Epithelial cell of prostate (primary cell): ENCODE data around the gene TALDO1.

ENCODE experiments used
- DNase-seq: peaks from one replicate; pipeline ENCODE4 v3.0.0-alpha.2; 2011; ENCODE audit warnings: low read depth, low spot score
- H3K27ac ChIP-seq: fragments of 450-650 bp; 2 replicates; pipeline ENCODE4 v1.5.1; 2017; ENCODE audit warnings: mild to moderate bottlenecking

Gene TALDO1

GRCh38 chr11:709109-709997 is 37.9 kb upstream of the TALDO1 start:
- H3K27ac ChIP-seq, result no peak overlapping the region
- no peak for DNase-seq

DNA sequence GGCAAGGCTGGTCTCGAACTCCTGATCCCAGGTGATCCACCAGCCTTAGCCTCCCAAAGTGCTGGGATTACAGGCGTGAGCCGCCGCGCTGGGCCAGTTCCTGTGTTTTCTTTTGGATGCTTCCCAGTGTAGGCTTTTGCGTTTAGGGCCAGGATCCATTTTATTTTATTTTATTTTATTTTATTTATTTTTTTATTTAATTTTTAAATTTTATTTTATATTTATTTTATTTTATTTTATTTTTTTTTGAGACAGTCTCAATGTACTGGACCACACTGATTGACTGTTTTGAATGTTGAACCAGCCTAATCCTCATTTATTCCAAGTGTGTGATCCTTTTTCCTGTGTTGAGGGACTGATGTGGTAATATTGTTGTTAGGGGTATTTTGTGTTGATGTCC is 32.8 kb upstream of the TALDO1 start:
- no peak for DNase-seq
- no peak overlapping the region for H3K27ac ChIP-seq

- no peak overlapping the region for H3K27ac ChIP-seq
- no peak for DNase-seq
These were observed 27.8 kb upstream of the TALDO1 start for GRCh38 chr11:719214-720016.

DNA sequence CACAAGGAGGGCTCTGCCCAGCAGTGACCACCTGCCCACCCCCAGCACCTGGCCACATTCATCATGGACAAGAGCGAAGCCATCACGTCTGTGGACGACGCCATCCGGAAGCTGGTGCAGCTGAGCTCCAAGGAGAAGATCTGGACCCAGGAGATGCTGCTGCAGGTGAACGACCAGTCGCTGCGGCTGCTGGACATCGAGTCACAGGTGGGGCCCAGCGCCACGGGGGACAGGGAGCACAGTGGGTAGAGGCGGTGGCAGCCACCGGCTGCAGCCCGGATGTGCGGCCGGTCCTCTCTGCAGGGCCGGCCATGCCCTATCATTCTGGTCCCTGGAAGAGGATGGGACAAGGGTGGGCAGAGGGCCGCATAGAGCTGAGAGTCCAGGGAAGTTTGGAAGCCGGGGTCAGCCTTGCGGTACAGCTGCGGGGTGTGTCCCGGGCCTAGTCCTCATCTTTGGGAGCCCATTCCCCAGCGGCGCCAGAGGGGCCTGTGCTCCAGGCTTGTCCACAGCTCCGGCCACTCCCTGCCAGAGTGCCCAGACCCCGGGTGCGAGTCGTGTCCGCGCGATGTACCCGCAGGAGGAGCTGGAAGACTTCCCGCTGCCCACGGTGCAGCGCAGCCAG is 27.1 kb upstream of the TALDO1 start:
- no peak for DNase-seq
- no peak overlapping the region for H3K27ac ChIP-seq

DNA sequence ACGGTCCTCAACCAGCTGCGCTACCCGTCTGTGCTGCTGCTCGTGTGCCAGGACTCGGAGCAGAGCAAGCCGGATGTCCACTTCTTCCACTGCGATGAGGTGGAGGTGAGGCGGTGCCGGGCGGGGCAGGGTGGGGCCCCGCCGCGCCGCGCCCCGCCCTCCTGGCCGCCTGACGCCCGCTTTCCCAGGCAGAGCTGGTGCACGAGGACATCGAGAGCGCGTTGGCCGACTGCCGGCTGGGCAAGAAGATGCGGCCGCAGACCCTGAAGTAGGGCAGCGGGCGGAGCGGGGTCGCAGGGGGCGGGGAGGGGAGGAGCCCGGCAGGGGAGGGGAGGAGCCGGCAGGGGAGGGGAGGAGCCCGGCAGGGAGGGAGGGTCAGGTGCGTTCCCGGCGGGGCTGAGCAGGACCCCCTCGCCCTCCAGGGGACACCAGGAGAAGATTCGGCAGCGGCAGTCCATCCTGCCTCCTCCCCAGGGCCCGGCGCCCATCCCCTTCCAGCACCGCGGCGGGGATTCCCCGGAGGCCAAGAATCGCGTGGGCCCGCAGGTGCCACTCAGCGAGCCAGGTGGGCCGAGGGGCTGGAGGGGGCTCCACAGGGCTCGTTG is 26.5 kb upstream of the TALDO1 start:
- DNase-seq, result no peak

DNA sequence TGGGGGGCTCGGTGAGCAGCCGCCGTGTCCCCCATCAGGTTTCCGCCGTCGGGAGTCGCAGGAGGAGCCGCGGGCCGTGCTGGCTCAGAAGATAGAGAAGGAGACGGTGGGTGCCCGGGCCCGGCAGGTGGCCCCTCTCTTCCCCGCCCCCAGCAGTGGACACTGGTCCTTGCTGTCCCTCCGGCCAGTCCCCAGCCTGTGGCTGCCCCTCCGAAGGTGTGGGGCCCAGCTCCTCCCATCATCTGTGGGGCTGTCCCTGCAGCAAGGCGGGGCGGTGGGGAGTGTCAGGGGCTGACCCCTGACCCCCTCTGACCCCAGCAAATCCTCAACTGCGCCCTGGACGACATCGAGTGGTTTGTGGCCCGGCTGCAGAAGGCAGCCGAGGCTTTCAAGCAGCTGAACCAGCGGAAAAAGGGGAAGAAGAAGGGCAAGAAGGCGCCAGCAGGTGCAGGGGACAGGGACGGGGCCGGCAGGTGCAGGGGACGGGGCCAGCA is 26.0 kb upstream of the TALDO1 start:
- no peak overlapping the region for H3K27ac ChIP-seq
- DNase-seq, result no peak

More for the DNA sequence above, 26.5 kb upstream of the TALDO1 start:
- H3K27ac ChIP-seq, result no peak overlapping the region

DNA sequence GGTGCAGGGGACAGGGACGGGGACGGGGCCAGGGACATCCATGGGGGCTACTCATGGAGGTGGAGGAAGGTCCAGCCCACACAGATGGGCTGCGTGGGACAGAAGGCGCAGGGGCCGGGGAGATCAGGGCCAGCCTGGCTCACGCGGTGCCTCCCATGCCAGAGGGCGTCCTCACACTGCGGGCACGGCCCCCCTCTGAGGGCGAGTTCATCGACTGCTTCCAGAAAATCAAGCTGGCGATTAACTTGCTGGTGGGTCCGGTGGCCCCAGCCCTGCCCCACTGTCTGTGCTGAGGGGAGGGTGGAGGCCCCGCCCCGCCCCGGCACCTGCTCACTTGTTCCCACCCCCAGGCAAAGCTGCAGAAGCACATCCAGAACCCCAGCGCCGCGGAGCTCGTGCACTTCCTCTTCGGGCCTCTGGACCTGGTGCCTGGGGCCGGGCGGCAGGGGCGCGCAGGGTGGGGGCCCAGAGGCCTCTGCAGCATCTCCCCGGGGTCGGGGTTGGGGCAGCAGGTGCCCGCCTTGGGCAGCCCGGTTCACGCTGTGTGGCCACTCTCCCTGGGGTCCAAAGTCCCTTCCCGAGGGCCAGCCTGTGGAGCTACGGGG is 25.4 kb upstream of the TALDO1 start:
- no peak for DNase-seq
- H3K27ac ChIP-seq, result no peak overlapping the region

DNA sequence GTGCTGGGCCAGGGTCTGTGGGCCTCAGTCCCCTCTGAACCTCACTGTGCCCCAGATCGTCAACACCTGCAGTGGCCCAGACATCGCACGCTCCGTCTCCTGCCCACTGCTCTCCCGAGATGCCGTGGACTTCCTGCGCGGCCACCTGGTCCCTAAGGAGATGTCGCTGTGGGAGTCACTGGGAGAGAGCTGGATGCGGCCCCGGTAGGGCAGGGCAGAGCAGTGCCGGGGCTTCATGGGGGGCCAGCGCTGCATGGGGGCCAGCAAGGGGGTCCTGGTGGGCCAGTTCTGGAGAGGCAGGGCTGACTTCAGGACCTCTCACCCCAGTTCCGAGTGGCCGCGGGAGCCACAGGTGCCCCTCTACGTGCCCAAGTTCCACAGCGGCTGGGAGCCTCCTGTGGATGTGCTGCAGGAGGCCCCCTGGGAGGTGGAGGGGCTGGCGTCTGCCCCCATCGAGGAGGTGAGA is 24.9 kb upstream of the TALDO1 start:
- DNase-seq, result no peak
- no peak overlapping the region for H3K27ac ChIP-seq

GRCh38 chr11:723120-723883 is 24.0 kb upstream of the TALDO1 start:
- no peak for DNase-seq
- H3K27ac ChIP-seq, result no peak overlapping the region

DNA sequence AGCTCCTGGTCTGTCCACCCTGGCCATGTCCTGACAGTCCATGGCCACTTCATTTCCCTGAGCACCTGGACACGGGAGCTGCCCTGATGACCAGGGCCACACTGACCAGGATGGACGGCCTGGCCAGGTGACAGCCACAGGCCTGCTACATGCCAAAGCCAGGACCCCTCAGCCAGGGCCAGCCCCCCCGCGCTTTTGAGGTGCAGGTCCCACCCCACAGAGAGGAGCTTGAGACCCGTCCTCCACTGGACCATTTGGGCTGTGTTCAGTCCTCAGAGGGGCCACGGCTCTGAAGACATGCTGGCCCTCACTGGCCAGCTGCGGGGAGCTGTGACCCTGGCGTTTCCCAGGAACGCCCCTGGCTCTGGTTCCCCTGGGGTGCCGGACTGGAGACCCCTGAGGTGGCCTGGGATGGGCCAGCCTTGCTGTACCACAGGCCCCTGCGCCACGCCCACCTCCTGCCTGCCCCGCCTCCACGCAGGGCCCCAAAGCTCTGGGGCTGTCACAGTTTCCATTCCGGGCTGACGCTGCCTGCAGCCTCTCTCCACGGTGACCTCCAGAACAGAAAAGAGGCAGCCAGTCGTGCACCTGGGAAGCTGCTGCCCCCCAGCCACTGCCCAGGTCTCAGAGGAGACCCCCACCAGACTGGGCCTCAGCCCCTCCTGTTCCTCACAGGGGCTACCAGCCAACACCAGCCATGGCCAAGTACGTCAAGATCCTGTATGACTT is 23.1 kb upstream of the TALDO1 start:
- DNase-seq, result no peak
- H3K27ac ChIP-seq, result no peak overlapping the region

DNA sequence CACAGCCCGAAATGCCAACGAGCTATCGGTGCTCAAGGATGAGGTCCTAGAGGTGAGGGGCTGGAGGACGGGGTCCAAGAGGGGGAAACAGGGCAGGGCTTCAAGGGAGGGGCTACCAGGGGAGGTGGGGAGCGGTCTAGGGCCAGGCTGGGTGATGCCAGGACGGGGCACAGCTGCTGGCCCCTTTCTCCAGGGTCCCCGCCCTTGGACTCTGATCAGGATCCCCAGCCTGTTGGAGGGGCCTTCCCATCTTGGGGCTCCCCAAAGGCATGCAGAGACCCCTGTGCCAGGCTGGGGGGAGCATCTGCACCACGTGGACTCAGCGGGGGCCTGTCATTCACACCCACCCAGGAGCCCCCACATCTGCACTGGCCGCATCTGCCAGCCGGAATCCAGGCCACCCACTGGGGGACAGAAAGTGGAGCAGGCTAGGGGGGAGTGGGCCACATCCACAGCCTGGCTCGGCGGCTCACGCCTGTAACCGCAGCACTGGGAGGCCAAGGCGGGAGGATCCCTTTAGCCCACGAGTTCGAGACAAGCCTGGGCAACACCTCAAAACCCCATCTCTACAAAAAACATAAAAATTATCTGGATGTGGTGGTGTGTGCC is 22.4 kb upstream of the TALDO1 start:
- no peak for DNase-seq
- peak overlapping the region; percentile 82 for H3K27ac ChIP-seq

DNA sequence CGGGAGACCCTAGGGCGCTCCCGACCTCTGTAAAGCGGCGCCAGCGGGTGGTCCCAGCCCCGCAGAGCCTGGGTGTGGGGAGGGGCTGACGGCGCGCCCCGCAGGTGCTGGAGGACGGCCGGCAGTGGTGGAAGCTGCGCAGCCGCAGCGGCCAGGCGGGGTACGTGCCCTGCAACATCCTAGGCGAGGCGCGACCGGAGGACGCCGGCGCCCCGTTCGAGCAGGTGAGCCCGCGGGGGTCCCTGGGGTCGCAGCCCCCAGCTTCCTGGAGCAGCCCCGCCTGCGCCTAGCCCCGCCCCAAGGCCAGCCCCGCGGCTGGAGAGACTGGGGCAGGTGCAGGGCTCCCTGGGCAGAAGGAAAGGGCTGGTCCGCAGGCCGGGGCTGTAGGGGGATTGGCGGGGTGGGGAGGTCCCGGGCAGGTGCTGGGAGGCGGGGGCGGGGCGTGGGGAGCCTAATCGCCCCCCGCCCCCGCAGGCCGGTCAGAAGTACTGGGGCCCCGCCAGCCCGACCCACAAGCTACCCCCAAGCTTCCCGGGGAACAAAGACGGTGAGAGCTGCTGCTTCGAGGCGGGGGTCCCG is 21.6 kb upstream of the TALDO1 start:
- no peak for DNase-seq
- peak overlapping the region; percentile 82 for H3K27ac ChIP-seq

DNA sequence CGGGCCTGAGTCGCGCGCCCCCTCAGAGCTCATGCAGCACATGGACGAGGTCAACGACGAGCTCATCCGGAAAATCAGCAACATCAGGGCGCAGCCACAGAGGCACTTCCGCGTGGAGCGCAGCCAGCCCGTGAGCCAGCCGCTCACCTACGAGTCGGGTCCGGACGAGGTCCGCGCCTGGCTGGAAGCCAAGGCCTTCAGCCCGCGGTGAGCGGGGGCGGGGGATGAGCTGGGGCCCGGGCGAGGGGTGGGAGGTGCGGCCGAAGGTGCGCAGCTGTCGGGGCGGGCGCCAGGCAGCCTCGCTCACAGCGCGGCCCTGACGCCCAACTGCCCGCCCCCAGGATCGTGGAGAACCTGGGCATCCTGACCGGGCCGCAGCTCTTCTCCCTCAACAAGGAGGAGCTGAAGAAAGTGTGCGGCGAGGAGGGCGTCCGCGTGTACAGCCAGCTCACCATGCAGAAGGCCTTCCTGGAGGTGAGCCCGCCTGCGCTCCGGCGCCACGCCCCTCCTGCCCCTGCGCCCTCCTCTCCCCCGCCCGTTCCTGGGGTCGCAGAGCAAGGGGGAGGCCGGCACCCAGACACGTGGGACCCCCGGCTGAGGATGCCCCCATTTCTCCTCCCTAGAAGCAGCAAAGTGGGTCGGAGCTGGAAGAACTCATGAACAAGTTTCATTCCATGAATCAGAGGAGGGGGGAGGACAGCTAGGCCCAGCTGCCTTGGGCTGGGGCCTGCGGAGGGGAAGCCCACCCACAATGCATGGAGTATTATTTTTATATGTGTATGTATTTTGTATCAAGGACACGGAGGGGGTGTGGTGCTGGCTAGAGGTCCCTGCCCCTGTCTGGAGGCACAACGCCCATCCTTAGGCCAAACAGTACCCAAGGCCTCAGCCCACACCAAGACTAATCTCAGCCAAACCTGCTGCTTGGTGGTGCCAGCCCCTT is 20.7 kb upstream of the TALDO1 start:
- H3K27ac ChIP-seq, result peak overlapping the region; percentile 82
- peak; percentile 43 for DNase-seq

DNA sequence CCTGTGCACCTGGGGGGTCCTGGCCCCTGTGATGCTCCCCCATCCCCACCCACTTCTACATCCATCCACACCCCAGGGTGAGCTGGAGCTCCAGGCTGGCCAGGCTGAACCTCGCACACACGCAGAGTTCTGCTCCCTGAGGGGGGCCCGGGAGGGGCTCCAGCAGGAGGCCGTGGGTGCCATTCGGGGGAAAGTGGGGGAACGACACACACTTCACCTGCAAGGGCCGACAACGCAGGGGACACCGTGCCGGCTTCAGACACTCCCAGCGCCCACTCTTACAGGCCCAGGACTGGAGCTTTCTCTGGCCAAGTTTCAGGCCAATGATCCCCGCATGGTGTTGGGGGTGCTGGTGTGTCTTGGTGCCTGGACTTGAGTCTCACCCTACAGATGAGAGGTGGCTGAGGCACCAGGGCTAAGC is 20.0 kb upstream of the TALDO1 start:
- H3K27ac ChIP-seq, result peak overlapping the region; percentile 82

DNA sequence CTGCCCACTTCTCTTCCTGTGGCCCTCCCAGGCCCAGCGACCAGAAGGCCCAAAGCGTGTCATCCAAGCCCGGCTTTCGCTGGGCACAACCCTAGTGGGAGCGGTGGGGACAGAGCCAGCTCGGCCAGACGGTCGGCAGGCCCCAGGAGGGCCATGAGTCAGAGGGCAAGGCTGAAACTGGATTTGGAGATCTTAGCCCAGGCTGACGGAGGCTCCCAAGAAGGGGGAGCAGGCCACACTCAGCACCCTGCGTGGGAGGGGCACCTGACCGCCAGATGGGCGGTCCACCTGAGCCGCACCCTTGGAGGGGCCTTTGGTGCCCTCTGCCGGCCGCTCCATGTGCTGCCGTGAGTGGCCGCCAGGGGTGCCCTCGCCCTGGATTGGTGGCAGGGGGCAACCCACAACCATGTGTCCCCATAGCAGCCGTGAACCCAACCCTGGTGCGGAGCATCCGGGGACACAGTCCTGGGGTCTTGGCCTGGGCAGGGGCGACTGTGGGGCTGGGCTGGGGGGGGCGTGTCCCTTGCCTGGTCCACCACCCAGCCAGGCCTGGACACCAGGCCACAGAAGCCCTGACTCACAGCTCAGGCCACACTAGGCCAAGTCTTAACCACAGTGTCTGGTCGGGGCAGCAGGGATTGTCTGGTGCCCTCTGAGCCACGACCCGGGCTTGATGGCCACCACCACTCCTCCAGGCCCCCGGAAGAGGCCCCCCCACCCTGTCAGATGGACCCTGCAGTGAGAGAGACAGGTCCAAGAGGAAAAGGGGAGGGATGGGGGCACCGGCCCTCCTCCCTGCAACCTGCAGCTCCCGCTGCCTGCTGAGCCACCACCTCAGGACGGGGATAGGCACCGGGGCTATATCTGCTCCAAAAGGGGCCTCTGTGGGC is 19.2 kb upstream of the TALDO1 start:
- H3K27ac ChIP-seq, result peak overlapping the region; percentile 82
- DNase-seq, result peak; percentile 78

More for the DNA sequence above, 20.0 kb upstream of the TALDO1 start:
- DNase-seq, result no peak
